A549 (cell line): Measurements from ENCODE around the gene HRH3. TPM values are rescaled to one million over a fixed set of nuclear protein-coding genes. Genes with fewer than 3 reads are reported as not detected.

Source experiments
- ATAC-seq, 2 experiments: fragments of 200-7000 bp in 1 of 2; fragments of >200 bp in 1 of 2; cut with Nextera tagmentation in 1 of 2; cut with Tn5 transposase in 1 of 2; 3 replicates each; pipeline versions ENCODE4 v1.8.0 to v1.9.1; 2018 to 2020; ENCODE audit warnings: mild to moderate bottlenecking in 1 of 2, moderate library complexity in 1 of 2
- CTCF ChIA-PET: fragments of 300-600 bp; sonication (Branson Sonifier 250); formaldehyde crosslinking; extraction: SDS; loops from one replicate; lab custom pipeline; 2021; ENCODE audit warnings: antibody characterized with exemption, inconsistent platforms; lab: Yijun Ruan, JAX
- POLR2A ChIA-PET: fragments of 350-600 bp; formaldehyde crosslinking; extraction: SDS; loops from one replicate; lab custom pipeline; 2021; ENCODE audit warnings: antibody characterized with exemption, inconsistent platforms; lab: Yijun Ruan, JAX
- DNase-seq, 2 experiments: peaks; one replicate each; pipeline versions ENCODE4 v3.0.0 to v3.0.0-alpha.2; 2011 to 2016; ENCODE audit warnings: low read depth in 1 of 2, low spot score in 1 of 2
- FAIRE-seq: peaks from 2 replicates; lab custom pipeline; 2011; peaks lifted over from hg19 to GRCh38; lab: Jason Lieb, UNC
- H3K27ac ChIP-seq, 2 experiments: fragments of >200 bp; sonication (Bioruptor Twin); formaldehyde crosslinking; 3 replicates each; pipeline ENCODE4 v1.5.1; 2016 to 2017
- H3K4me1 ChIP-seq: fragments of >200 bp; sonication (Bioruptor Twin); formaldehyde crosslinking; 3 replicates; pipeline ENCODE4 v1.6.1; 2016
- H3K4me2 ChIP-seq: fragments of >200 bp; sonication (Bioruptor Twin); formaldehyde crosslinking; 3 replicates; pipeline ENCODE4 v1.6.1; 2016
- H3K4me3 ChIP-seq: fragments of >200 bp; sonication (Bioruptor Twin); formaldehyde crosslinking; 3 replicates; pipeline ENCODE4 v1.5.1; 2016
- H3K9me3 ChIP-seq: fragments of >200 bp; sonication (Bioruptor Twin); formaldehyde crosslinking; 3 replicates; pipeline ENCODE4 v1.6.1; 2016
- ATOH8 ChIP-seq: fragments of 250-450 bp; sonication (Bioruptor Pico); IDR thresholded peaks from 2 replicates; pipeline ENCODE4 v1.5.0; 2020; ENCODE audit warnings: low read depth, mild to moderate bottlenecking, moderate library complexity
- BCL3 ChIP-seq: fragments of >200 bp; sonication (Bioruptor Twin); formaldehyde crosslinking; IDR thresholded peaks from 3 replicates; pipeline ENCODE4 v1.6.1; 2016
- CBX8 ChIP-seq: fragments of 200-600 bp; sonication (generic); IDR thresholded peaks from 2 replicates; pipeline ENCODE4 v1.6.1; 2016
- CHD2 ChIP-seq: fragments of 150-350 bp; IDR thresholded peaks from 2 replicates; pipeline ENCODE4 v1.6.1; 2014; ENCODE audit warnings: low read length; ENCODE audit not compliant: partially characterized antibody
- E2F6 ChIP-seq: IDR thresholded peaks from 2 replicates; pipeline ENCODE4 v1.6.1; 2012; ENCODE audit warnings: low read depth, borderline replicate concordance
- ELK1 ChIP-seq: fragments of 150-350 bp; IDR thresholded peaks from 2 replicates; pipeline ENCODE4 v1.6.1; 2014; ENCODE audit warnings: low read depth, mild to moderate bottlenecking, low read length
- ESRRA ChIP-seq: fragments of 150-350 bp; IDR thresholded peaks from 2 replicates; pipeline ENCODE4 v1.6.1; 2014; ENCODE audit warnings: mild to moderate bottlenecking, low read length, borderline replicate concordance
- FOSB ChIP-seq: fragments of 250-450 bp; sonication (Bioruptor Pico); IDR thresholded peaks from 2 replicates; pipeline ENCODE4 v1.5.0; 2020; ENCODE audit warnings: mild to moderate bottlenecking, moderate library complexity
- FOSL2 ChIP-seq, 2 experiments: fragments of 450-650 bp in 1 of 2; fragments of >200 bp in 1 of 2; sonication (Bioruptor Twin) in 1 of 2; formaldehyde crosslinking; IDR thresholded peaks; 2 replicates each; pipeline versions ENCODE4 v1.5.0 to v1.6.1; 2016 to 2020; ENCODE audit warnings: mild to moderate bottlenecking in 1 of 2, moderate library complexity in 1 of 2
- GATA3 ChIP-seq: IDR thresholded peaks from 2 replicates; pipeline ENCODE4 v1.6.1; 2012; ENCODE audit warnings: borderline replicate concordance
- HDAC2 ChIP-seq: fragments of 200-600 bp; sonication (generic); IDR thresholded peaks from 2 replicates; pipeline ENCODE4 v1.6.1; 2016
- HEYL ChIP-seq: fragments of 250-450 bp; sonication (Bioruptor Pico); IDR thresholded peaks from 2 replicates; pipeline ENCODE4 v1.8.0; 2021; ENCODE audit warnings: mild to moderate bottlenecking, moderate library complexity
- HMGXB4 ChIP-seq: fragments of 250-450 bp; sonication (Bioruptor Pico); IDR thresholded peaks from 2 replicates; pipeline ENCODE4 v1.5.0; 2021; ENCODE audit warnings: mild to moderate bottlenecking, moderate library complexity, borderline replicate concordance
- HOXB13 ChIP-seq: fragments of 250-450 bp; sonication (Bioruptor Pico); IDR thresholded peaks from 2 replicates; pipeline ENCODE4 v1.5.0; 2020; ENCODE audit warnings: low read depth, mild to moderate bottlenecking, moderate library complexity
- HOXB5 ChIP-seq: fragments of 250-450 bp; sonication (Bioruptor Pico); IDR thresholded peaks from 2 replicates; pipeline ENCODE4 v1.5.0; 2020; ENCODE audit warnings: mild to moderate bottlenecking, moderate library complexity
- KDM1A ChIP-seq: fragments of 200-600 bp; sonication (generic); IDR thresholded peaks from 2 replicates; pipeline ENCODE4 v1.6.1; 2016; ENCODE audit warnings: low read depth, mild to moderate bottlenecking
- MAFK ChIP-seq: fragments of 450-650 bp; IDR thresholded peaks from 2 replicates; pipeline ENCODE4 v1.6.1; 2014; ENCODE audit not compliant: partially characterized antibody
- MAX ChIP-seq: IDR thresholded peaks from 2 replicates; pipeline ENCODE4 v1.6.1; 2012
- MYC ChIP-seq: IDR thresholded peaks from 2 replicates; pipeline ENCODE4 v1.6.1; 2012; ENCODE audit warnings: mild to moderate bottlenecking, inconsistent platforms, low read length, improper control_type of control experiment, borderline replicate concordance
- RFX5 ChIP-seq: fragments of 450-650 bp; IDR thresholded peaks from 2 replicates; pipeline ENCODE4 v1.7.1; 2014; ENCODE audit warnings: antibody characterized with exemption, mild to moderate bottlenecking, moderate library complexity
- RNF2 ChIP-seq: fragments of 200-600 bp; sonication (generic); IDR thresholded peaks from 2 replicates; pipeline ENCODE4 v1.6.1; 2016; ENCODE audit warnings: low read depth, mild to moderate bottlenecking, antibody characterized with exemption, moderate library complexity, borderline replicate concordance
- SREBF2 ChIP-seq: fragments of 450-650 bp; IDR thresholded peaks from 2 replicates; pipeline ENCODE4 v1.6.1; 2014; ENCODE audit warnings: mild to moderate bottlenecking, moderate library complexity
- USF2 ChIP-seq: fragments of 450-650 bp; IDR thresholded peaks from 2 replicates; pipeline ENCODE4 v1.6.1; 2014; ENCODE audit warnings: antibody characterized with exemption
- WGBS: methylation state at CpG from one replicate; pipeline ENCODE4 v1.1.6; 2017; ENCODE audit errors: missing lambda C conversion rate; 5-methylcytosine and 5-hydroxymethylcytosine counted together
- polyA plus RNA-seq, 4 experiments: library from polyadenylated mRNA; depleted of rRNA in 3 of 4; stranded (reverse); fragments of >200 nt; fragmentation: RNase III in 1 of 4; extraction: RNeasy Plus Mini Kit Qiagen cat#74134 plus additional on column Dnase treatment in 1 of 4; gene quantifications; 2 replicates in 3 of 4; 3 replicates in 1 of 4; pipeline ENCODE4 v1.2.3, GENCODE V29; 2011 to 2017

Gene HRH3
- polyA plus RNA-seq, 2 of the 4 experiments (the other 2 are of a cell fraction): not detected

GRCh38 chr20:62246872-62247652, 27.0 kb upstream of the HRH3 start:
- no peak overlapping the region for H3K4me2 ChIP-seq
- no peak for DNase-seq
- no peak for ATAC-seq
- no peak overlapping the region for H3K27ac ChIP-seq
- H3K4me3 ChIP-seq: no peak overlapping the region
- no peak for TF ChIP-seq RFX5
- no peak for TF ChIP-seq ELK1
- no peak for TF ChIP-seq FOSB (CRISPR knock-in tag)
- no peak for TF ChIP-seq HDAC2
- no peak for TF ChIP-seq GATA3
- no peak for TF ChIP-seq CBX8
- TF ChIP-seq HEYL (CRISPR knock-in tag): no peak
- TF ChIP-seq SREBF2: no peak
- TF ChIP-seq HOXB5 (CRISPR knock-in tag): no peak
- WGBS: 92% methylated on average over 22 of the region's 22 CpGs
- no peaks in the 10 kb centered on the region for H3K4me1 ChIP-seq
- no peaks in the 10 kb centered on the region for H3K9me3 ChIP-seq
- ChIA-PET POLR2A (no interaction called here), CTCF (interaction anchor here (1.3 to 2.2 kb wide), 3 partner anchors 9 to 17 kb away, joined by 4 to 11 read pairs (median 4); no protein-coding TSS in a partner anchor)
- no peak for FAIRE-seq

GRCh38 chr20:62246431-62246830, 26.4 kb upstream of the HRH3 start:
- no peak overlapping the region for H3K4me3 ChIP-seq
- no peak overlapping the region for H3K4me2 ChIP-seq
- no peaks in the 10 kb centered on the region for H3K9me3 ChIP-seq
- H3K4me1 ChIP-seq: no peaks in the 10 kb centered on the region
- POLR2A ChIA-PET: no interaction called here
- FAIRE-seq (no peak), DNase-seq (no peak), ATAC-seq (no peak)
- CTCF ChIA-PET: interaction anchor here (1.3 to 2.2 kb wide), 3 partner anchors 10 to 18 kb away, joined by 4 to 11 read pairs (median 4); no protein-coding TSS in a partner anchor
- TF ChIP-seq FOSB (CRISPR knock-in tag) (no peak), ATOH8 (CRISPR knock-in tag) (no peak), HMGXB4 (no peak), CBX8 (no peak), FOSL2 (IDR thresholded peaks at IDR 0.05) (no peak), FOSL2 (CRISPR knock-in tag; IDR thresholded peaks at IDR 0.05) (no peak), MAX (no peak), KDM1A (no peak), RNF2 (no peak), BCL3 (no peak), HOXB13 (CRISPR knock-in tag) (no peak), HOXB5 (CRISPR knock-in tag) (no peak), HEYL (CRISPR knock-in tag) (no peak), CHD2 (no peak), MYC (no peak), USF2 (no peak), ESRRA (no peak), E2F6 (no peak), MAFK (no peak)
- TF ChIP-seq, all 56 proteins: peak for 0
- H3K27ac ChIP-seq: no peak overlapping the region
- WGBS: 76% methylated on average over 8 of the region's 8 CpGs
